ENCODE results near the gene LHX1.

LHX1 gene

DNA sequence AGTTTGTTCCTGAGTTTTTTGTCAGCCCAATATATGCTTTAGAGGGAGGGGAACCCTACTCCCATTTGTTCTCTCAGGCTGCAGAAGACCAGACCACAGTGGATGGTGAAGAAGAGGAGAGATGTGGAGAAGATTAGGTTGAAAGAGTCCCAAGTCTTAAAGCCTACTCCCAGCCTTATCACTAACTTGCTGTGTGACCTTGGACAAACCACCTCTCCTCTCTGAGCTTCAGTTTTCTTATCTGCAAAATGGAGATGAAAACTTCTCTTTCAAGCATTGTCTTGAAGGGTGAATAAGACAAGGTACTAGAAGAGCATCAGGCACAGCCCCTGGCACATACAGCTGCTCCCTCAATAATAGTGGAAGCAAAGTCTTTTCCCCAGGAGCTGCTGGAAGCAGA is 15.1 kb upstream of the LHX1 start:
- no peak for DNase-seq (ENCODE audit: low read depth)

GRCh38 chr17:36923814-36924221 is 13.5 kb upstream of the LHX1 start:
- DNase-seq (ENCODE audit: low read depth), result no peak

GRCh38 chr17:36926226-36926625 is 11.0 kb upstream of the LHX1 start:
- DNase-seq (ENCODE audit: low read depth), result no peak

- no peak for DNase-seq (ENCODE audit: low read depth)
Measured at GRCh38 chr17:36926701-36927100, 10.6 kb upstream of the LHX1 start.

DNA sequence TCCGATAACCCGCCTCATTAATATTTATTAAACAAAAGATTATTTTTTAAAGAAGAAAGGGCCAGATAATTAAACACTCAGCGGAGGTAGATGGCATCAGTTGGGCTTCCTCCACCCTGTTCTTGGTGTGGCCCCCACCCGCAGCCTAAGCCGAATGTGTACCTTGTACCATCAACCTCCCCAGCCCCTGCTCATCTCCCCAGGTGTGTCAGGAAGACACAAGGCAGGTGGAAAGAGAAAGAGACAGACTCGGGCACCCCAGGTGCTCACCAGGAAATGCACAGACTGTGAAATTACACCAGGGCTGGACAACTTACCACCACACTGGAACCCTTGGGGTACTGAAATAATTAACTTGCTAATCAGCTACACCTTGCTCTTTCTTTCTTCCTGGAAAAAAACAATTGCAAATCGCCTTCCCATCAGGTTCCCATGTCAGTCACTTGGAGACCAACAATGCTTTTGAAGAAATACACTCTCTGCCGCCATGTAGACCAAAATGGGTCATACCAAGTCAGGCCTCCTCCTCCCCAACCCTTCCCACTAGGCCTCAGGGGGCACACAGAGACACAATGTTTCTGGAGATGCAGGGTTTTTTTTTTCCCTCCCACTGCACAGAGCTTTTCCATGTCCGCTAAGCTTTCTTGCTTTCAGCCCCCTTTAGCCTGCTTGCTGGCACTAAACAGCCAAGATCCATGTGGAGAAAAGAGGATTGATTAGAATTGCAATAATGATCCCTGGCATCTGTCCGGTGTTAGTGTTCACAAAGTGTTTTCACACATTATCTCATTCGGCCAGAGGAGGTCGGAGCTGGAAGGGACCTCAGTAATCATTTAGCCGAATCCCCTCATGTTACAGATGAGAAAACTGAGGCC is 8.6 kb upstream of the LHX1 start:
- DNase-seq (ENCODE audit: low read depth), result no peak

- no peak for DNase-seq (ENCODE audit: low read depth)
Measured at GRCh38 chr17:36929851-36930582, 7.3 kb upstream of the LHX1 start.

DNA sequence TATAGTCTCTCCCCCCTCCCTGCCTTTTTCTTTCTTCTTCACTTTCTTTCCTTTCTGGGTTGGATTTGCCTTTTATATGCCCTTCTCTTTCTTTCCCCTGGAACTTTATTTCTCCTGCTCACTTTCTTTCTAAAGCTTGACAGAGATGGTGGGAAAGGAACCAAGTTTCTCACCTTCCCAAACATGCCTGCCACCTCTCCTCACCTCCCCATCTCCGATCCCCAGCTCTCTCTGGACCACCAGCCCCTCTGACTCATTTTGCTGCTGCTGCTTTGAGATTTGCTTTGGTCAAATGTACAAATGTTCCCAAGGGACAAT is 6.7 kb upstream of the LHX1 start:
- no peak for DNase-seq (ENCODE audit: low read depth)

- no peak for DNase-seq (ENCODE audit: low read depth)
Measured at GRCh38 chr17:36931096-36931696, 6.1 kb upstream of the LHX1 start.

DNA sequence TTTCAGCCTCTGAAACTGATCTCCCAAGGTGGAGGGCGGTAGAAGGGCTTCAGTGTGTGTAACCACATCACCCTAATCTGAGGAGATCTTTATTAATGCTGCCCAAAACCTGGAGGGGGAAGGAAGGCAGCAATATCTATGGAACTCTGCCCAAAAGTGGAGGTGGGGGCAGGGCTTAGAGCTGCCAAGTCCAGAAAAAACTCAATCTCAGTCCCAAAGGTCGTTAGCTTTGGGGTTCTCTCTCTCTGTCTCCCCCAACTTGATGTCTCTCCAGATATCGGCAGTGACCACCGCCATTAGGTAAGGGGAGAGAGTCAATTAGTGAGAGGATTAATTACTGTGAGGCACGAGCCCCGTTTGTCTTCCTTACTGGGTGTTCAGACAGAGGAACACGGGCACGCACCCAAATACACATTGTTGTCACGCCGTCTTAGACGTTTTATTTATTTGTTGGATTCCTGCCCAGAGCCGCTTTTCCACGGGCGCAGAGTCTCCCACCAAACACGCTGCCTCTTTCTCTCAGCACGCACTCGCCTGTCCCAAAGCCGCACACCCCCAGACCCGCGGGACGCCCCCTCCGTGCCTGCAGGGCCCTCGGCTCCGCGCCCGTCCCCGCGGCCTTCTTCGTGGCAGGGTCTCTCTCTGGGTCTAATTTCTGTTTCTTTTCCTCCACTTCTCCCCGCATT is 5.4 kb upstream of the LHX1 start:
- DNase-seq (ENCODE audit: low read depth), result no peak

GRCh38 chr17:36932383-36932693 is 4.9 kb upstream of the LHX1 start:
- DNase-seq (ENCODE audit: low read depth), result no peak

- DNase-seq (ENCODE audit: low read depth), result no peak
Measured at GRCh38 chr17:36932694-36933511, 4.4 kb upstream of the LHX1 start.

DNA sequence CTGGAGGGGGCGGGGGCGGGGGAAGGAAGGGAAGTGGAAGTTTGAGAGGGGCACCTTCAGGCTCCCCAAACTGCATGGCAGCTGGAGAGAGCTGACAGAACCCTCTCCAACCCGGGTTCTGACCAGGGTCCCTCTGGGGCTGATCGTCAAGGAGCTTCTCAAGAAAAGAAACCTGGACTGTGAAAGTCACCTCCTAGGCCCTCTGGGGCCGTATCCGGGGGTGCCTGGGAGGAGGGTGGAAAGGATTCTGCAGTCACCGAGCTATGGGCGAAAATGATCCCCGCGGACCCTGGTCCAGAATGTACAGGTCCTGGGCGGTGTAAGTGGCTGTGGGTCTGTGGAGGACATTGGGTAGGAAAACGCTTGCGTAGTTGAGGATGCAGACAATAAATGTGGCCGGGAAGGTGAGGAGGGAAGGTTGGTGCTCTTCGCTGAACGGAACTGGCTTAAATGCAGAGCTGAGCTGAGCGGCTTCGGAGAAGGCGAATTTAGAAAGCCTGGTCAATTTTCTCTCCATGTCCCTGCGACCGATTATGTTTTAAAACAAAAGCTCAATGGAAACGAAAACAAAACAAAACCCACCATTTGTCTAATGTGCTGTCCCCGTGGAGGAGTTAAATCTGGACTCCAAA is 3.6 kb upstream of the LHX1 start:
- DNase-seq (ENCODE audit: low read depth), result no peak

GRCh38 chr17:36934144-36934691 is 3.1 kb upstream of the LHX1 start:
- DNase-seq (ENCODE audit: low read depth), result no peak

DNA sequence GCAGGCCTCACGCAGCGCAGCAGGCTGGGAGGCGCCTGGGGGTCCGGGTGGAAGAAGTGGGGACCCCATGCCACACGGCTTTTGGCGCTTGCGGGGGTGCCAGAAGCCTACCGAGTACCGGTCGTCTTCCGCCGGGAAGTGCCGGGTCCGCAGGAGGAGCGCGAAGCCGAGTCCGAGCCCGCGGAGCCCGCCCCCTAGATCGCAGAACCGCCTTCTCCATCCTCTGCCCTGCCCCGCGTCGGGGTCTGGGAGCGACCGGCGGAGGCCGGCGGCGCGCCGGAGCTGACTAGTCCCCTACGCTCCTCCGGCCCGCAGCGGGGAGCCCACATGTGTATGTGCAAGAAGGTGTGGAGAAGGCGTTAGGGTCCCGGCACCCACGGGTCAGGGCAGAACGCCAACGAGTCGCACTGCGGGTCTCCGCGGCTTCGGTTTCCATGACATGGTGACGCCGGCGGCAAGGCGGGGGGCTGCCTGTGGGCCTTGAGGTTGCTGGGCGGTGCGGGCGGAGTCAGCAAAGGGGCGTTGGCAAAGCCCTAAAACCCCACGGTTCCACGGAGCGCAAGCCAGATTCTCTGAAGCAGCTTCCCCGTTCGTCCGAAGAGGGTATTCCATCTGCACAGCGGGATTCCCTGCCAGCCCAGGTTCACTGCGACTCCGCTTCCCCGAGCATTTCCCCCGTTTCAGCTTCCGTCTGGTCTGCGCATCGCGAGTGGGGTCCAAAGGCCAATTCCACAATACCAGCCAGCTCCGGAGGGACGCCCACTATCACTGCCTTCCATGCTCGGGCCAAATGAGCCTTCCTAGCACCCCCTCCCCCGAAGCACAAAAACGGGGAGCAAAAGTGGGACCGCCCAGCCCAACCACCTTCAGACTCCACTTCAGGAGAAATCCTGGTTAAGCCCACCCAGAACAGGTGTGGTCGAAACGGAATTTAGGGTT is 2.3 kb upstream of the LHX1 start:
- DNase-seq (ENCODE audit: low read depth), result no peak

- no peak for DNase-seq (ENCODE audit: low read depth)
Measured at GRCh38 chr17:36935671-36936454, 1.4 kb upstream of the LHX1 start.

DNA sequence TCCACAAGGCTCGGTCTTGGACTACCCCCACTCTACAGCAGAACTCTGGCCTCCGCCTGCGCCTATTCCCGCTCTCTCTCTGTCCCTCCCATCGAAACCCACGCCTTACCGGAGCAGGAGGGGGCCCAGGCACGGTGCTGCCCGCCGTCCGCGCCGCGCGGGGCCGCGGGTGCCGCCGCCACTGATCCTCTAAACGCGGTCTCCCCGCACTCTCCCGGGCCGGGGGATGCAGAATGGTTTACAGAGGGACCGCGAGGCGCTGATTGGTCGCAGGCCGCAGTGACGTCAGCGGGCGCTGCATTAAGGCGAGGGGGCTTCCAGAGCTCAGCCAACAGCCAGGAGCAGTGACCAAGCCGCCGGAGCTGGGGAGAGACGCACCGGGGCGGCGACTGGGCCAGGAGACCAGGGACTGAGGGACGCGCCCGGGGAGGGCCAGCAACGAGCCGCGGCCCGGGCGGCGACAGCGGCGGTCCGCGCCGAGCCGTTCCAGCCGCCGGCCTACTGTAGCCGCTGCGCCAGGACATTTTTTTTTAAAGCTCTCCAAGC is 747 bp upstream of the LHX1 start:
- no peak for DNase-seq (ENCODE audit: low read depth)

DNA sequence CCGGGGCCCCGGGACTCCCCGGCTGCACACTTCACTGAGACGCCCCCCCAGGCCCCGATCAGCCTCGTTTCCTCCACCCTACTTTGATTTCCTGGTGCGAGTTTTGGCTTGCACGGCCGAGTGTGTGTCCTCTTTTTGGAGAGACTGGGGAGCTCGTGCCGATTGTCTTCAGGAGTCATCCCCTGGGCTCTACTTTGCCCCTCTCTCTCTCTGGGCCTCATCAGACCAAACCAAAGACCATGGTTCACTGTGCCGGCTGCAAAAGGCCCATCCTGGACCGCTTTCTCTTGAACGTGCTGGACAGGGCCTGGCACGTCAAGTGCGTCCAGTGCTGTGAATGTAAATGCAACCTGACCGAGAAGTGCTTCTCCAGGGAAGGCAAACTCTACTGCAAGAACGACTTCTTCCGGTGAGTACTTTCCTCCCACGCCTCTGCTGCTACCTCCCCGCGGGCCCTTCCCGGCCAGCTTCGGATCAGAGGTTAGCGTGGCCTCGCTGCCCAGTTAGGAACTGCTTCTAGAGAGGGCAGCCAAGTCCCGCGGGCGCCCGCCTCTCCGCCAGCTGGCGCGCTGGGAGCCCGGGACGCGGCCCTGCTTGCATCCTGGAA is 787 bp downstream of the LHX1 start:
- no peak for DNase-seq (ENCODE audit: low read depth)

- no peak for DNase-seq (ENCODE audit: low read depth)
Measured at GRCh38 chr17:36938566-36939051, 1.3 kb downstream of the LHX1 start.

Measured in CMK (cell line).